Fibroblast of the aortic adventitia (primary cell): Measurements from ENCODE around the gene GSC2. TPM values are rescaled to one million over a fixed set of nuclear protein-coding genes. Genes with fewer than 3 reads are reported as not detected.

Source experiments
- DNase-seq: peaks from one replicate; pipeline ENCODE4 v3.0.0-alpha.2; 2010; ENCODE audit warnings: low read depth
- H3K4me3 ChIP-seq: 2 replicates; pipeline ENCODE4 v1.5.1; 2011; ENCODE audit warnings: low read depth, mild to moderate bottlenecking, control low read depth, low read length, moderate library complexity
- total RNA-seq: library from RNA; depleted of rRNA; stranded (reverse); fragments of >200 nt; gene quantifications from 2 replicates; pipeline ENCODE4 v1.2.3, GENCODE V29; 2012; ENCODE audit warnings: low replicate concordance
- TF ChIP-seq, protein P1 (sequence below): IDR thresholded peaks from 2 replicates; pipeline ENCODE4 v1.5.1; 2011; ENCODE audit warnings: mild to moderate bottlenecking, low read length, control low read depth, inconsistent platforms; ENCODE audit not compliant: insufficient read depth

The GSC2 gene
- total RNA-seq, 1 donor, result not detected

GRCh38 chr22:19103880-19104821 is 45.9 kb downstream of the GSC2 start:
- TF ChIP-seq, protein P1, sequence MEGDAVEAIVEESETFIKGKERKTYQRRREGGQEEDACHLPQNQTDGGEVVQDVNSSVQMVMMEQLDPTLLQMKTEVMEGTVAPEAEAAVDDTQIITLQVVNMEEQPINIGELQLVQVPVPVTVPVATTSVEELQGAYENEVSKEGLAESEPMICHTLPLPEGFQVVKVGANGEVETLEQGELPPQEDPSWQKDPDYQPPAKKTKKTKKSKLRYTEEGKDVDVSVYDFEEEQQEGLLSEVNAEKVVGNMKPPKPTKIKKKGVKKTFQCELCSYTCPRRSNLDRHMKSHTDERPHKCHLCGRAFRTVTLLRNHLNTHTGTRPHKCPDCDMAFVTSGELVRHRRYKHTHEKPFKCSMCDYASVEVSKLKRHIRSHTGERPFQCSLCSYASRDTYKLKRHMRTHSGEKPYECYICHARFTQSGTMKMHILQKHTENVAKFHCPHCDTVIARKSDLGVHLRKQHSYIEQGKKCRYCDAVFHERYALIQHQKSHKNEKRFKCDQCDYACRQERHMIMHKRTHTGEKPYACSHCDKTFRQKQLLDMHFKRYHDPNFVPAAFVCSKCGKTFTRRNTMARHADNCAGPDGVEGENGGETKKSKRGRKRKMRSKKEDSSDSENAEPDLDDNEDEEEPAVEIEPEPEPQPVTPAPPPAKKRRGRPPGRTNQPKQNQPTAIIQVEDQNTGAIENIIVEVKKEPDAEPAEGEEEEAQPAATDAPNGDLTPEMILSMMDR, result no peak
- DNase-seq, result peak; percentile 22
- no peak overlapping the region for H3K4me3 ChIP-seq

DNA sequence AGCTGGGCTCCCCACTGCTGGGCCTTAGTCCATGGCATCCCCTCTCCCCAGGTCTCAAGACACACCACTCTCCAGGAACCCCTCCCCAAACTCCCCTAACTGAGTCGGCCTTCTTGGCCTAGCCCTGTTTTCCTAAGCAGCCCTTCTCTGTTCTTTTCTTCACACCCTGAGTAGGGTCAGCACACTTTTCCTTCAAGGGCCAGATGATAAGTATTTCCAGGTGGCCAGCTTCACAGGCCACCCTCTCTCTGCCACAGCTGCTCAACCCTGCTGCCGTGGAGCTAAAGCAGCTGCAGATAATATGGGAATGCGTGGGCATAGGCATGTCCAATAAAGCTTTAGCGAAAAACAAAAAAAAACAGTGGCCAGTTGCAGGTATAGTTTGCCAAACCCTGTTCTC is 51.9 kb downstream of the GSC2 start:
- TF ChIP-seq, protein P1, result no peak
- DNase-seq, result no peak

GRCh38 chr22:19097518-19097917 is 52.6 kb downstream of the GSC2 start:
- TF ChIP-seq, protein P1, result no peak
- no peak for DNase-seq
- H3K4me3 ChIP-seq, result no peak overlapping the region

More for the DNA sequence above, 51.9 kb downstream of the GSC2 start:
- H3K4me3 ChIP-seq, result no peak overlapping the region

Other genes starting within 250 kb of the GSC2 start
- gene DGCR6, start 244.0 kb downstream of the GSC2 start, total RNA-seq, result 1.8 and 5.7 TPM in 2 replicates
- 0.74 TPM in 1 of 2 replicates, not detected in the other for gene PRODH, start 214.0 kb downstream of the GSC2 start, total RNA-seq
- 29.2 and 42.7 TPM in 2 replicates for gene DGCR2, start 27.9 kb downstream of the GSC2 start, total RNA-seq
- gene TSSK2, start 19.0 kb downstream of the GSC2 start, total RNA-seq, result not detected in 2 replicates
- gene ESS2, start 5.6 kb downstream of the GSC2 start, total RNA-seq, result 13.9 and 20.1 TPM in 2 replicates
- gene SLC25A1, start 28.4 kb upstream of the GSC2 start, total RNA-seq, result 53.2 and 53.4 TPM in 2 replicates
- gene CLTCL1, start 141.4 kb upstream of the GSC2 start, total RNA-seq, result 4.6 and 7.1 TPM in 2 replicates